Uterus (tissue), 4 donors: ENCODE results near the gene HOXD8. TPM values are rescaled to one million over a fixed set of nuclear protein-coding genes. Genes with fewer than 3 reads are reported as not detected.

Source experiments
- DNase-seq, 2 donors: peaks; one replicate each; pipeline ENCODE4 v3.0.0-alpha.2; 2019 to 2020
- H3K27ac ChIP-seq, 2 donors: fragments of 200-600 bp; sonication (generic); 1 replicate in 1 of 2; 2 replicates in 1 of 2; pipeline ENCODE4 v1.5.1; 2016 to 2018
- H3K27me3 ChIP-seq, 2 donors: fragments of 200-600 bp; sonication (generic); one replicate each; pipeline ENCODE4 v1.5.1; 2018 to 2019; ENCODE audit warnings: control low read depth in 1 of 2
- H3K36me3 ChIP-seq, 2 donors: fragments of 200-600 bp; sonication (generic); one replicate each; pipeline ENCODE4 v1.5.1; 2019; ENCODE audit warnings: control low read depth in 1 of 2
- H3K4me1 ChIP-seq, 2 donors: fragments of 200-600 bp; sonication (generic); one replicate each; pipeline ENCODE4 v1.5.1; 2018 to 2019; ENCODE audit warnings: control low read depth in 1 of 2
- H3K4me3 ChIP-seq, 2 donors: fragments of 200-600 bp; sonication (generic); 1 replicate in 1 of 2; 2 replicates in 1 of 2; pipeline ENCODE4 v1.5.1; 2018 to 2019; ENCODE audit warnings: mild to moderate bottlenecking in 1 of 2
- H3K9me3 ChIP-seq, 2 donors: fragments of 200-600 bp; sonication (generic); one replicate each; pipeline ENCODE4 v1.5.1; 2019; ENCODE audit warnings: control low read depth in 1 of 2
- POLR2A ChIP-seq, 2 donors: fragments of 450-650 bp; IDR thresholded peaks; one replicate each; pipeline ENCODE4 v1.6.1; 2016; ENCODE audit warnings: antibody characterized with exemption in 2 of 2, mild to moderate bottlenecking in 1 of 2, moderate library complexity in 1 of 2
- intact Hi-C: fragments of 100-400 bp; cut with DNase I; formaldehyde crosslinking; loops from one replicate; pipeline ENCODE4 v1.15.1; 2023; ENCODE audit warnings: low total_unique reads
- total RNA-seq, 4 donors: library from RNA; depleted of rRNA in 3 of 4; stranded (reverse); fragments of >200 nt in 3 of 4; gene quantifications; one replicate each; pipeline versions ENCODE4 v1.1.0 to v1.2.4, GENCODE V29; 2014 to 2023
- TF ChIP-seq, protein P1 (sequence below), 4 experiments: fragments of 200-600 bp in 2 of 4; fragments of 450-650 bp in 2 of 4; sonication (generic) in 2 of 4; IDR thresholded peaks; one replicate each; pipeline ENCODE4 v1.5.1; 2016 to 2019; ENCODE audit warnings: antibody characterized with exemption in 4 of 4, mild to moderate bottlenecking in 2 of 4, moderate library complexity in 1 of 4
- donor health status: DM: yes; HTN: yes; CAD: no.

HOXD8 gene
- total RNA-seq, 4 donors from 2014 or later = 25.8 to 75.6 (median 48.0) TPM

DNA sequence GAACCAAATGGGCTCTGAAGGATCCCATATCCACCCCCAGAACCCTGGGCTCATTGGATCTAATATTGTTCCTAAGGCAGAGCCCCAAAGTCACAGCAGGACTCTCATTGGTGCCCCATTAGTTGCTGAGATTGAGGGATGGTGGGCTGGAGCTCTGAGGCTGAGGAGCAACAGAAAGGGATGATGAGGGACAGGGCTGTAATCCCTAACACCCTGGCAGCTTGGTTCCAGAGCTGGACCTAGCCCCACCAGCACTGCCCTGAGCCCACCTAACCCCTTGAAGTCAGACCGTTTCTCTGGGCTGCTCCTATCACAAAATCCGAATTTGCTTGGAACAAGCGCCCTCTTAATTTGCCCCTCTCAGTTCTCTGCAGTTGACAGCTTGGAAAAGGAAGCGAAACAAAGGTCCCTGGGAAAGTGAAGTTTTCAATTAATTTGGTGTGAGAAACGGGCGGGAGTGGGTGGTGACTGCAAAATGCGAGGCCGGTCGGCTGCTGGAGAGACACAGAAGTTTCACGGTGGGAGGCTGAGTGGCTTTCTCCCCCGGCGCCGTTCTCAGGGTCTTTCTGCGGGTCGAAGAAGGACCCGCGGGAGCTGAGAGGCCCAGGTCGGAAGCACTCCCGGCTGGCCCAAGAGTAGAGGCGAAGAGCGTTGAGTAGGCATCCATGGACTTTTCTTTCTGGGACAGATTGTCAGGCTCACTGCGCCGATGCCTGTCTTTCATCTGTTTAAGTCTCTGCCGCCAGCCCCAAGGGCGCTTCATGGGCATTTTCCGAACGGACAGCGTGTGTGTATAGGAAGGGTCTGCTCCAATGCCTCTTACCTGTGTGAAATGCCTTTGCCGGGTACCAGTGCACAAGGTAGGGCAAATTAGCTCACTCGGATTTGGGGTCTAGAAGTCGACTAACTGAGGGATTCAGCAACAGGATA, 37.9 kb upstream of the HOXD8 start:
- no peak for DNase-seq
- no peaks in the 10 kb centered on the region for H3K9me3 ChIP-seq
- no peak overlapping the region for H3K4me3 ChIP-seq
- no peak overlapping the region for H3K27ac ChIP-seq
- peaks cover 53 to 90% of the 10 kb centered on the region in 2 donors for H3K27me3 ChIP-seq
- H3K4me1 ChIP-seq = peaks cover 0 to 12% of the 10 kb centered on the region in 2 donors
- no peaks in the 10 kb centered on the region for H3K36me3 ChIP-seq
- intact Hi-C loops = no loop called here
- TF ChIP-seq POLR2A (IDR thresholded peaks at IDR 0.05) = no peak
- TF ChIP-seq, protein P1, sequence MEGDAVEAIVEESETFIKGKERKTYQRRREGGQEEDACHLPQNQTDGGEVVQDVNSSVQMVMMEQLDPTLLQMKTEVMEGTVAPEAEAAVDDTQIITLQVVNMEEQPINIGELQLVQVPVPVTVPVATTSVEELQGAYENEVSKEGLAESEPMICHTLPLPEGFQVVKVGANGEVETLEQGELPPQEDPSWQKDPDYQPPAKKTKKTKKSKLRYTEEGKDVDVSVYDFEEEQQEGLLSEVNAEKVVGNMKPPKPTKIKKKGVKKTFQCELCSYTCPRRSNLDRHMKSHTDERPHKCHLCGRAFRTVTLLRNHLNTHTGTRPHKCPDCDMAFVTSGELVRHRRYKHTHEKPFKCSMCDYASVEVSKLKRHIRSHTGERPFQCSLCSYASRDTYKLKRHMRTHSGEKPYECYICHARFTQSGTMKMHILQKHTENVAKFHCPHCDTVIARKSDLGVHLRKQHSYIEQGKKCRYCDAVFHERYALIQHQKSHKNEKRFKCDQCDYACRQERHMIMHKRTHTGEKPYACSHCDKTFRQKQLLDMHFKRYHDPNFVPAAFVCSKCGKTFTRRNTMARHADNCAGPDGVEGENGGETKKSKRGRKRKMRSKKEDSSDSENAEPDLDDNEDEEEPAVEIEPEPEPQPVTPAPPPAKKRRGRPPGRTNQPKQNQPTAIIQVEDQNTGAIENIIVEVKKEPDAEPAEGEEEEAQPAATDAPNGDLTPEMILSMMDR (IDR thresholded peaks at IDR 0.05) = no peak

DNA sequence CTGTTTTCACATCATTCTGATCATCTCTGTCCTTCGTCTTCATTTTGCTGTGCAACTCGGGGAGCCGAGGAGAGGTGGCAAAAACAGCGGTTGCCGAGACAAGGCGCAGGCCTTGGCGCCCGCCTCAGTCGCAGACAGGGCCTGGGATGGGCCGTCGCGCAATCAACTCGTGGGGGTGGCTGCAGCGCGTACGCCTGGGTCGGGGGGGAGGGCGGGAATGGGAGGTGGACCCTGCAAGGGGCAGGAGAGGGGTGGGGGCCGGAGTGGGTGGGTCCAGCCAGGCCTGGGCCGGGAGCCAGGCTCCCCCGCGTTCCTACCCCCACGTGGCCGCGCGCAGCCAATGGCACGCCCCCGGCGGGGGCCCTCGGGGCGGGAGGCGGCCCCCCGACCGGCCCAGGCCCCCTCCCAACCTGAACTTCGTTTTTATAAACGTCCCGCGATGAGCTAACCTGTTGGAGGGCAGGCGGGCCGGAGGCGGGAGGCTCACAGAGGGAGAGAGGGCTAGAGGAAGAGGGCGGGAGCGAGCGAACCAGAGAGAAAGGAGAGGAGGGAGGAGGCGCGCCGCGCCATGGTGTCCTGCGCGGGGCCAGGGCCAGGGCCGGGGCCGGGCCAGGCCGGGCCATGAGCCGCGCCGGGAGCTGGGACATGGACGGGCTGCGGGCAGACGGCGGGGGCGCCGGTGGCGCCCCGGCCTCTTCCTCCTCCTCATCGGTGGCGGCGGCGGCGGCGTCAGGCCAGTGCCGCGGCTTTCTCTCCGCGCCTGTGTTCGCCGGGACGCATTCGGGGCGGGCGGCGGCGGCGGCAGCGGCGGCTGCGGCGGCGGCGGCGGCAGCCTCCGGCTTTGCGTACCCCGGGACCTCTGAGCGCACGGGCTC, 37.0 kb upstream of the HOXD8 start, which contains the start of gene HOXD13:
Gene HOXD13, plus strand, starts transcription at position 452 of the 875 bp plus-strand sequence. Its CDS starts 170 bp downstream, at position 622.
- intact Hi-C loops = no loop called here
- no peak for DNase-seq
- no peaks in the 10 kb centered on the region for H3K36me3 ChIP-seq
- peak within 1 kb of the TSS in 1 of 2 donors; percentile 14 for H3K4me3 ChIP-seq
- peaks cover 0 to 16% of the 10 kb centered on the region in 2 donors for H3K4me1 ChIP-seq
- no peak within 1 kb of the TSS for H3K27ac ChIP-seq
- TF ChIP-seq POLR2A (IDR thresholded peaks at IDR 0.05) = no peak
- TF ChIP-seq, protein P1 (IDR thresholded peaks at IDR 0.05) = no peak
- H3K27me3 ChIP-seq = peaks cover 58 to 90% of the 10 kb centered on the region in 2 donors
- no peaks in the 10 kb centered on the region for H3K9me3 ChIP-seq

DNA sequence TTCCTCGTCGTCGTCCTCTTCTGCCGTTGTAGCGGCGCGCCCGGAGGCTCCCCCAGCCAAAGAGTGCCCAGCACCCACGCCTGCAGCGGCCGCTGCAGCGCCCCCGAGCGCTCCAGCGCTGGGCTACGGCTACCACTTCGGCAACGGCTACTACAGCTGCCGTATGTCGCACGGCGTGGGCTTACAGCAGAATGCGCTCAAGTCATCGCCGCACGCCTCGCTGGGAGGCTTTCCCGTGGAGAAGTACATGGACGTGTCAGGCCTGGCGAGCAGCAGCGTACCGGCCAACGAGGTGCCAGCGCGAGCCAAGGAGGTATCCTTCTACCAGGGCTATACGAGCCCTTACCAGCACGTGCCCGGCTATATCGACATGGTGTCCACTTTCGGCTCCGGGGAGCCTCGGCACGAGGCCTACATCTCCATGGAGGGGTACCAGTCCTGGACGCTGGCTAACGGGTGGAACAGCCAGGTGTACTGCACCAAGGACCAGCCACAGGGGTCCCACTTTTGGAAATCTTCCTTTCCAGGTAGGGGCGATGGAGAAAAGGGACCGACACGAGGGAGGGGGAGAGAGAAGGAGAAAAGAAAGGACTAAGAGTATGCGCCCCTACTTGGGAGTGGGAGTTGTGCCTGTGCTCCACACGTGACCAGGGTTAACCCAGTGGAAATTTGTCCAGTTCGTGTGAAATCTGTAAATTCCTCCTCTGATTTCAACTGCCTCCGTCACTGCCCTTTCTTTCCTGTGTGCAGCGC, 36.2 kb upstream of the HOXD8 start:
- TF ChIP-seq, protein P1 (IDR thresholded peaks at IDR 0.05) = no peak
- TF ChIP-seq POLR2A (IDR thresholded peaks at IDR 0.05) = no peak
- intact Hi-C loops = no loop called here
- H3K4me1 ChIP-seq = peaks cover 0 to 21% of the 10 kb centered on the region in 2 donors
- H3K9me3 ChIP-seq = no peaks in the 10 kb centered on the region
- no peaks in the 10 kb centered on the region for H3K36me3 ChIP-seq
- H3K4me3 ChIP-seq = peak overlapping the region in 1 of 2 donors; percentile 14
- no peak overlapping the region for H3K27ac ChIP-seq
- peaks cover 67 to 91% of the 10 kb centered on the region in 2 donors for H3K27me3 ChIP-seq
- DNase-seq = no peak

DNA sequence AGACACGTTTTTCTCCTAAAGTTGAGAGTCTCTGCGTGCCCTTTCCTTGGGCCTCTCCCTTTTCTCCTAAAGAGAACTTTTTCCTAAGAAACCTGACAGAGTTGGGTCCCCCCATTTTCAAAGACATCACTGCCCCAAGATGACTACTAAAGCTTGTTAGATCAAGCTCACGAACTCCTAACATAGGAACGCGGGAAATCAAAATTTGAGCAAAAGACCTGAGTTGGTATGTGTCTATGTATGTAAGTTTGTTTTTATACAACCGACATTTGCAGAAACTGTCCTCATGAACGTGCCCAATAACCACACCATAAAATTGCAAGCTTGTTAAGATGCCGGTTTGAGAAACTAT, 35.6 kb upstream of the HOXD8 start:
- intact Hi-C loops = no loop called here
- no peak for DNase-seq
- Histone ChIP-seq H3K36me3 (no peaks in the 10 kb centered on the region), H3K9me3 (no peaks in the 10 kb centered on the region), H3K27ac (no peak overlapping the region), H3K4me3 (no peak overlapping the region), H3K27me3 (peaks cover 66 to 93% of the 10 kb centered on the region in 2 donors), H3K4me1 (peaks cover 0 to 21% of the 10 kb centered on the region in 2 donors)
- TF ChIP-seq, protein P1 (IDR thresholded peaks at IDR 0.05) = no peak
- no peak for TF ChIP-seq POLR2A (IDR thresholded peaks at IDR 0.05)
